Upper lobe of left lung (tissue), 4 donors: Measurements from ENCODE around the gene TTC3.

Experiments
- EP300 ChIP-seq, 4 donors: sonication (generic); formaldehyde crosslinking; IDR thresholded peaks; one replicate each; pipeline ENCODE4 v1.5.1; 2017; ENCODE audit warnings: antibody characterized with exemption in 4 of 4, control low read depth in 2 of 4
- POLR2A ChIP-seq, 4 donors: fragments of 450-650 bp; IDR thresholded peaks; one replicate each; pipeline ENCODE4 v1.5.1; 2016 to 2017; ENCODE audit warnings: antibody characterized with exemption in 4 of 4, mild to moderate bottlenecking in 2 of 4
- TF ChIP-seq, protein P1 (sequence below), 6 experiments: fragments of 450-650 bp in 4 of 6; fragments of 200-600 bp in 2 of 6; sonication (generic) in 2 of 6; IDR thresholded peaks; one replicate each; pipeline ENCODE4 v1.5.1; 2016 to 2019; ENCODE audit warnings: antibody characterized with exemption in 6 of 6

DNA sequence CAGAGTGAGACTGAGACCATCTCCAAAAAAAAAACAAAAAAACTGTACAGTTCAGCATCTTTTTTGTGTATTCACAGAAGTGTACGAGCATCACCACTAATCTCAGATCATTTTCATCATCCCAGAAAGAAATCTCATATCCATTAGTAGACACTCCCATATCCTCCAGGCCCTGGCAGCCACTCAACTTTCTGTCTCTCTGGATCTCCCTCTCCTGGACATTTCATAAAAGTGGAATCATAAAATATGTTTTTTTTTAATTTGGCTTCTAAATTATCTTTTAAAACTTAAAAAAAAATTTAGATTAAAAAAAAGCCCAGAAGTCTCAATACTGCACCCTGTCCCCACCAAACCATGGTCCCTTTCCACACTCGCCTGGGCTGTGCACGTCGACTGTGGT, 44.5 kb upstream of the TTC3 start:
- TF ChIP-seq POLR2A (IDR thresholded peaks at IDR 0.05) = no peak
- TF ChIP-seq, protein P1, sequence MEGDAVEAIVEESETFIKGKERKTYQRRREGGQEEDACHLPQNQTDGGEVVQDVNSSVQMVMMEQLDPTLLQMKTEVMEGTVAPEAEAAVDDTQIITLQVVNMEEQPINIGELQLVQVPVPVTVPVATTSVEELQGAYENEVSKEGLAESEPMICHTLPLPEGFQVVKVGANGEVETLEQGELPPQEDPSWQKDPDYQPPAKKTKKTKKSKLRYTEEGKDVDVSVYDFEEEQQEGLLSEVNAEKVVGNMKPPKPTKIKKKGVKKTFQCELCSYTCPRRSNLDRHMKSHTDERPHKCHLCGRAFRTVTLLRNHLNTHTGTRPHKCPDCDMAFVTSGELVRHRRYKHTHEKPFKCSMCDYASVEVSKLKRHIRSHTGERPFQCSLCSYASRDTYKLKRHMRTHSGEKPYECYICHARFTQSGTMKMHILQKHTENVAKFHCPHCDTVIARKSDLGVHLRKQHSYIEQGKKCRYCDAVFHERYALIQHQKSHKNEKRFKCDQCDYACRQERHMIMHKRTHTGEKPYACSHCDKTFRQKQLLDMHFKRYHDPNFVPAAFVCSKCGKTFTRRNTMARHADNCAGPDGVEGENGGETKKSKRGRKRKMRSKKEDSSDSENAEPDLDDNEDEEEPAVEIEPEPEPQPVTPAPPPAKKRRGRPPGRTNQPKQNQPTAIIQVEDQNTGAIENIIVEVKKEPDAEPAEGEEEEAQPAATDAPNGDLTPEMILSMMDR (IDR thresholded peaks at IDR 0.05) = no peak
- TF ChIP-seq EP300 (IDR thresholded peaks at IDR 0.05) = no peak
